Stomach (tissue), 4 donors: ENCODE data around the gene FOXI1.

Experiments used
- CTCF ChIP-seq, 7 experiments: fragments of 450-650 bp in 4 of 7; fragments of 200-600 bp in 3 of 7; sonication (generic) in 3 of 7; IDR thresholded peaks; one replicate each; pipeline ENCODE4 v1.5.1; 2016 to 2019; ENCODE audit warnings: antibody characterized with exemption in 7 of 7, control low read depth in 2 of 7, mild to moderate bottlenecking in 1 of 7
- EP300 ChIP-seq: sonication (generic); formaldehyde crosslinking; IDR thresholded peaks from one replicate; pipeline ENCODE4 v1.6.1; 2017; ENCODE audit warnings: antibody characterized with exemption
- POLR2A ChIP-seq, 4 donors: fragments of 450-650 bp; IDR thresholded peaks; one replicate each; pipeline ENCODE4 v1.6.1; 2016; ENCODE audit warnings: antibody characterized with exemption in 4 of 4, control low read depth in 2 of 4, mild to moderate bottlenecking in 1 of 4, moderate library complexity in 1 of 4
- POLR2AphosphoS5 ChIP-seq, 3 donors: sonication (generic); formaldehyde crosslinking; IDR thresholded peaks; one replicate each; pipeline ENCODE4 v1.6.1; 2016; ENCODE audit warnings: antibody characterized with exemption in 3 of 3

DNA sequence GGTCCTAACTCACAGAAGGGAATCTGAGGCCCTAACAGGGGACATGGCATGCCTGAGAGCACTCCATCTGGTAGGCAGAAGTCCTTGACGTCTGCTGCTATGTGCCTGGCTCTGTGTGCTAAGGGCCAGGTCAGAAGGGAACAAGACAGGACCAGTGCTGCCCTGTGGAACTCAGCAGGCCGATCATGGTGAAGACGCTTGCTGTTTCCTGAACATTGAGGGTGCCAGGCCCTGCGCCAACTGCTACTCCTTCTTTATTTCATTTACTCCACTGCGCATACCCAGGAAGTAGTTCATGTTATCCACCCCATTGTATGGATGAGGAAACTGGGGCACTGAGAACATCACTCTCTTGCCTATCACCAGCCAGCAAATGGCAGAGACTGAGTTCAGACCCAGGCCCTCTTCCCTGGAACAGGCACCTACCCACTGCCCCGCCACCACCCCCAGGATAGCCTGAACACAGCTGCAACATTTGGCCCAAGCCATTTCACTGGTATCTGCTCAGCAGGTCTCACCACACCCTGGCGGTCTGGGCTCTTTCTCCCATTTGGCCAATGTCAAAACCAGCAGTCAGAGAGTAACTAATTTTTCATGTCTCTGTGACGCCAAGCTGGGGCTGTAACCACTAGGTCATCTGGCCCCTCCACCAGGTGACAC, 24.8 kb upstream of the FOXI1 start:
- no peak for TF ChIP-seq CTCF (IDR thresholded peaks at IDR 0.05)
- TF ChIP-seq POLR2AphosphoS5 (IDR thresholded peaks at IDR 0.05) = no peak
- no peak for TF ChIP-seq POLR2A (IDR thresholded peaks at IDR 0.05)
- no peak for TF ChIP-seq EP300
